Fibroblast of skin of back (primary cell): ENCODE data around the gene KRTAP5-6.
"Not testable (repeated sequence)": the region's sequence is repeated elsewhere in the genome, so short reads cannot be mapped to it uniquely, and the experiment has no call there.

Experiments used
- DNase-seq: peaks from one replicate; pipeline ENCODE4 v3.0.0-alpha.2; 2013

The KRTAP5-6 gene

DNA sequence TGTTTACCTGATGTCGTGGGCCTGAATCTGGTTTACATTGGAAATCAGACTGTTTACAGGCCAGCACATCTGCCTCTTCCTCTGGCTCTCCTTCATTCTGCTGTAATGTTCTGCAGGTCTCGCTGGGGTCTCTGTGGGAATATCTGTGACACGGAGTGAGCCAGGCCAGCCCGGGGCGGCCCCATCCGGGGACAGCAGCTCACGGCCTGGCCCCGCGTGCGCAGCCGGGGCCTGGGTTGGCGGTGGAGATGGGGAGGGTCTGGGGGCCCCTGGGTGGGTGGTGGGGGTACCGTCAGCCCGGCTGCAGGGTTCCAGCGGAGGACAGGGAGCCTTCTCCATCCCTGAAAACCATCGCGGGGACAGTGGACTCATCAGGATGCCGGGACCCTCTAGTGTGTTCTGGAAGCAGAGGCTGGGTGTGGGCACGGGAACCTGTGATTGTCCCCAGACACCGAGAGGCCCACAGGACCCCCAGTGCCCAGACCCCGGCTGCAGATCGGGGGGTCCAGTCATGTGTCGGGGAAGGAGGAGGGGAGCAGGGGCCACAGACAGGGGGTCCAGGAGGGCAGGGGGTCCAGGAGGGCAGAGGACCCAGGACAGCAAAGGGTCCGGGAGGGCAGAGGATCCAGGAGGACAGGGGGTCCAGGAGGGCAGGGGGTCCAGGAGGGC, 13.0 kb upstream of the KRTAP5-6 start:
- not testable (repeated sequence) for DNase-seq

DNA sequence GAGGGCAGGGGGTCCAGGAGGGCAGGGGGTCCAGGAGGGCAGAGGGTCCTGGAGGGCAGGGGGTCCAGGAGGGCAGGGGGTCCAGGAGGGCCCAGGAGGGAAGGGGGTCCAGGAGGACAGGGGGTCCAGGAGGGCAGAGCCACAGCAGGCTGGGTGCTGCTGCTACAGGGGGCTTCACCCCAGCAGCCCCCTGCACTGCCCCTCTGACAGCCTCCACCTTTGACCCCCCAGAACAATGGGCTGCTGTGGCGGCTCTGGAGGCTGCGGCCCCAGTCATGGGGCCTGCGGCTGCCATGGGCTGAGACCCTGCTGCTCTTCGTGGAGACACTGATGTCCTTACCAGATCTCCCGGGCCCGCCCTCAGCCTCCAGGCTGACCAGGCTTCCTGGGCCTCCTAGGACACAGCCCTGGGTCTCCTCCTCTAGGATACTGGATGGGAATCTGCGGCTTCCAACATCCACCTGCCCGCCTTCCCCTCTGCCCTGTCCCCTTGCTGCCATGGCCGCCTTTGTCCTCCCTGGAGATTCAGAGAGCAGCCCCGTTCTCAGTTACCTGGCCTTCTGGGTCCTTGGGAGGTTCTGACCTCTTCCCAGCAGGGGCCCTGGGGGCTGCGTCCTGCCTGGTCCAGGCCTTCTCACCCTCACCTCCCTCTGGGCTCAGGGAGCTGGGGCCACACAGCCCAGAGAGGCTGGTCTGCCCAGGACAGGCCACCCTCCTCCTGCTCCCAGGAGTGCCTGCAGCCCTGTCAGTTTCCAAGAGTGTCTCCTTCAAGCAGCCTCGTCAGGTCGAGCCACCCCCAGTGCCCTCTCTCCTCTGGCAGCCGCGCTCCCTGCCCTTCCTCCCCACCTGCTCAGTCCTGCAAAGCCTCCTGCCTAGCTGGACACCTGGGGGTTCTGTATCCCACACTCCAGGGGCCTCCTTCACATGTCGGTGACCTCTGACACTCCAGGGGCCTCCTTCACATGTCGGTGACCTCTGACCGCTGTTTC, 11.8 kb upstream of the KRTAP5-6 start:
- not testable (repeated sequence) for DNase-seq

DNA sequence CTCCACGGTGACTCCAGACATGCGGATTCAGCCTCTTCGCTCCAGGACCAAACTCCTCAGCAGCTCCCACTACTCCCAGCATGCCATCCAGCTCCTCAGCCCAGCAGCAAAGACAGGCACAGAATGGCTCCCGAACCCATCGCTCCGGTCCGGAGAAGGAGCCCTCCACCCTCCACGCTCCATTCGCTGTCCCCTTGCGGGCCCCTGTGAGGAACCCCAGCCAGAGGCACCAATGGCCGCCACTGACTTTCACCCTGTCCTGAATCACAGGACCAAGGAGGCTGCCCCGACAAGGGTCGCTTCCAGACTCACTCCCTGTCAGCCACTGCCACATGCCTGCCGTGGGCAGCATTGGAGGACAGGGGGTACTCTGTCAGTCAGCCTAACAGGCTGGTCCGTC, 10.8 kb upstream of the KRTAP5-6 start:
- not testable (repeated sequence) for DNase-seq

DNA sequence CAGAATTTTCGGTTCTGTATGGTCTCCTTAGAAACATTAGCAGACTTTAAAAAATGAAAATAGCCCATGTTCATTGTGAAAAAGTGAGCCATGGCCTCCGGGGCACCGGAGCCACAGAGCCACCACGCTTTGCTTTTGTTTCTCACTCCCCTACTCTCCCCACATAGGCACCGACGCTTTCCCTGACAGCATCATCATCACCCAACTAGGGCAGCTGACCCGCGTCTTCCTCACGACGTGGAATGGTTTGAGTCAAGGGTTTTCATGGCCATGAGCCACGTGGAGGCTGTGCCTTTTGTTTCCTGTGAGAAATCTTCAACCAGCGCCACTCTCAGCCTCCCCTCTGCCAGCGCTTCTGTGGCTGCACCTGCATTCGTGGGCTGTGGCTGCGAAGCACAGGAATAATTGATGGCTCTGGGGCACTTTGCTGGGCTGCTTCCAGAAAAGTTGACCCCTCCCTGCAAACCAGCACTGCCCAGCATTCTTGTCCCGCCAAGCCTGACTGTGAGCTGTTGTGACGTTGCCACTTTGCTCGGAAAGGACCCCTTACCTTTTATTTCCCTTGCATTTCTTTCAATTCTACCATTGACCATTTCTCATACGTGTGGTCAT, 8.6 kb upstream of the KRTAP5-6 start:
- not testable (repeated sequence) for DNase-seq

DNA sequence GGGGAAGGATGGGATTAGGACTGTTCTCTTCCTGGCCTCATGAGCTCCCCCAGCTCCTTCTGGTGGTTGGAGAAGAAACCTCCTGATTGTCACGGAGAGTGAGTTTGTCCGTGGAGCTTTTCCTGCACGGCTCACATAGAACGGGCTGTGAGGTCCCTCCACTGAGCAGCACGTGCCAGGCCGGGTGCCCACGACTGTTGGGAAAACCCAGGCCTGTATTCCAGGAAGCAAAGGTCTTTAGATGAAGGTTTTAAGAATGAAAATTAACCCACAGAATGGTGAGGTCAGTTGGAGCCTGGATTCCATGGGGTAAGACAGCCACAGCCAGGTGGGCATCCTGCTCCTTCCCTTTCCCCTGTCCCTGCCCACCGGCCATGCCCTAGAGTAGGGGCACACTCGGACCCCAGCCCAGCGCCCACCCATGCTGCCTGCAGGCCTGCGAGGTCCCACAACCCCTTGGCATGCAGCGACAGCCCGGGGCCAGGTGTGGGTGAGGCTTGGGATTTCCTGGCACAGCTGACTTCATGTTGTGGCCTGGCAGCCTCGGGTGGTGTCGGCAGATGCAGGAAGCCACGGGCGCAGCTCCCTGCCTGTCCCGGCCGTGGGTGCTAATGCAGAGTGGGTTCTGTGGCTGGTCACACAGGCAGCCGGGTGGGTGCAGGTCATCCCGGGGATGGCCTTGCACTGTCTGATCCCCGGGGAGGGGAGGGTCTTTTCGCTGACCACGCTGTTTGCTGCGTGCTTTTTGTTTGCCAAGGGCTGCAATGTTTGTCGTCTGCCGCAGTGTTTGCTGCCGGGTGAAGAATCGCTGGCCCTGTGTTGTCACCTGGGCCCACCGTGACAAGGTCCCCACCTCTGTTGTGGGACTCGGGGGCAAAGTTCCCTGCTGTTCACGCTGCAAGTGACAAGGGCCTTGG, 7.5 kb upstream of the KRTAP5-6 start:
- DNase-seq = not testable (repeated sequence)

DNA sequence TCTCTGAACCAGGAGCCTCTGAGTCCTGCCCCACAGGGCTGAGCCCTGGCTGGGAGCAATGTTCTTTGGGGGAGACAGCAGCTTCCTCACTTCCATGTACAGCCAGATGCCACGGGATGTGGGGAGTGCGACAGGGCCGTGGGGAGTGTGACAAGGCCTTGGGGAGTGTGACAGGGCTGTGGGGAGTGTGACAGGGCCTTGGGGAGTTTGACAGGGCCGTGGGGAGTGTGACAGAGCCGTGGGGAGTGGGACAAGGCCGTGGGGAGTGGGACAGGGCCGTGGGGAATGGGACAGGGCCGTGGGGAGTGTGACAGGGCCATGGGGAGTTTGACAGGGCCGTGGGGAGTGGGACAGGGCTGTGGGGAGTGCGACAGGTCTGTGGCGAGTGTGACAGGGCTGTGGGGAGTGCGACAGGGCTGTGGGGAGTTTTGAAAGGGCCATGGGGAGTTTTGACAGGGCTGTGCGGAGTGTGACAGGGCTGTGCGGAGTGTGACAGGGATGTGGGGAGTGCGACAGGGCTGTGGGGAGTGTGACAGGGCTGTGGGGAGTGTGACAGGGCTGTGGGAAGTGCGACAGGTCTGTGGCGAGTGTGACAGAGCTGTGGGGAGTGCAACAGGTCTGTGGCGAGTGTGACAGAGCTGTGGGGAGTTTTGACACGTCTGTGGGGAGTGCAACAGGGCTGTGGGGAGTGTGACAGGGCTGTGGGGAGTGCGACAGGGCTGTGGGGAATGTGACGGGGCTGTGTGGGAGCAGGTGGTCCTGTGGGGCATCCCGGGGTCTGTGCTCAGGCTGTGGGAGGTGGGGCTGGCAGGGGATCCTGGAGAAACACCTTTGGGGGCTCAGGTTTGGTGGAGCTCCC, 6.6 kb upstream of the KRTAP5-6 start:
- no peak for DNase-seq

DNA sequence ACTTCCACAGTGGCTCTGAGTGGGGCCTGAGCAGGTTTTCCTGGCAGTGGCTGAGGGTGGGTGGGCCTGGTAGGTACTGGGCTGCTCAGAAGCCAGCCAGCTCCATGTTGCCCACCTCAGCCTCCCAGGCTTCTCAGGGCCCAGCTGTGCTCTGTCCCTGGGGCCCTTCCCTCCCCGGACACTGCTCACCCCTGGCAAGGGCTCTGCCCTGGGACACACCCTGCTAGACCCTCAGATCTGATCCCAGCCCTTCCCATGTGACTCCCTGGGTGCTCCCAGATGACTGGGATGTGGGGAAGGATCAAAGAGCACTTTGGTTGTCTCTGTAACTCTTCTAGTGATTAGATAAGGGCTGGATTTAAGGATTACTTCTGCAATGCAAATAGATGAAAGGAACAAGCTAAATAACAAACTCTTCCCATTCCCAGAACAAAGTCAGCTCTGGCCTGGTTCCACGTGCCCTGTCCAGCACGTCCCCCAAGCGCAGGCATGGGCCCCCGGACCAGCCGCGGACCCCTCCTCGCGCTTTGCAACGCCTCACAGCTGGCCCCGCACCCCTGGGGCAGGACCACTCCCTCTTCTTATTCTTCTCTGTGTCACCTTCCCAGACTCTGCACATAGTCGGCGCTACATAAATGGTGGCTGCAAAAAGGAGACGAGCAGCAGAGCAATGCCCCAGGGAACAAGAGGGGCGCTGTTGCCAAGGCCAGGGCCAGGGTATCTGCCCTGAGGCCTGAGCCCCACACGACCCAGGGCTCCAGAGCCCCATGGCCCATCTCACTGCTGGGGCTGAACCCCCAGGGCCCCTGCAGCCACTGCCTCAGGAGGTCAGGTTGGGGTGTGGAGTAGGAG, 5.7 kb upstream of the KRTAP5-6 start:
- no peak for DNase-seq

DNA sequence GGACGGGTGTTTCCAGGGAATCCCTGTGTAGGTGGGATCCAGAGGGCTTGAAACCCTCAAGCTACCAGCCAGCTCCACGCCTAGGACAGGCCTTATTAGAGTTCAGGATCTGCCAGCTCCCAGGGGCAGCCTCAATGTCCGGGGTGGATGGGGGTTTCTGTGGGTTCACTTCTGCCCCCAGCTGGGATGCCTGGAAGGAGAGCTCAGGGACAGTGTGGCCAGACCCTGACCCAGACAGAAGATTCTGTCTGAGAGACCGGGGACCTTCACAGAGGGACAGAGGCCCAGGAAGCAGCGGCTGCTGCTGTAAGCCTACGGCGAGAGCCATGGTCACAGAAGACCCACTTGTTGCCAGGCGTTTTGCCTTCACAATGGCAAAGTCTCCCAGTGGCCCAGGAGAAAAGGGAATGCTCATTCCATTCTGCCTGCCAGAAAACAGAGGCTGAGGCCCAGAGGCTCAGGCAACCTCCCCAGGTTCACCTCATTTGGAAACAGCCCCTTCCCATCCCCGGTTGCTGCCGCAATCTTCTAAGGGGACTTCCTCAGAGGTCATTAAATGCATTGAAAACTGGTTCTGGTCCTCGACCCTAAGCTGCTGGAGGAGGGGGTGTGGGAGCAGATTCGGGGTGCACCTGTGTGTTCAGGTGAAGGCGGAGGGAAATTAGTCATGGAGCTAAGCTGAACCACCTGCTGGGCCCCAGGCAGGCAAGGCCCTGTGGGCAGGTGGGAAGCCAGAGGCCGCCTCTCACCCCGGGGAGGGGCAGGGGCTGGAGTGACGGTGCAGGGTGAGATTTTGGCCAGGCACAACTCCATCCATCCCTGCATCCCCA, 4.9 kb upstream of the KRTAP5-6 start:
- DNase-seq = no peak

DNA sequence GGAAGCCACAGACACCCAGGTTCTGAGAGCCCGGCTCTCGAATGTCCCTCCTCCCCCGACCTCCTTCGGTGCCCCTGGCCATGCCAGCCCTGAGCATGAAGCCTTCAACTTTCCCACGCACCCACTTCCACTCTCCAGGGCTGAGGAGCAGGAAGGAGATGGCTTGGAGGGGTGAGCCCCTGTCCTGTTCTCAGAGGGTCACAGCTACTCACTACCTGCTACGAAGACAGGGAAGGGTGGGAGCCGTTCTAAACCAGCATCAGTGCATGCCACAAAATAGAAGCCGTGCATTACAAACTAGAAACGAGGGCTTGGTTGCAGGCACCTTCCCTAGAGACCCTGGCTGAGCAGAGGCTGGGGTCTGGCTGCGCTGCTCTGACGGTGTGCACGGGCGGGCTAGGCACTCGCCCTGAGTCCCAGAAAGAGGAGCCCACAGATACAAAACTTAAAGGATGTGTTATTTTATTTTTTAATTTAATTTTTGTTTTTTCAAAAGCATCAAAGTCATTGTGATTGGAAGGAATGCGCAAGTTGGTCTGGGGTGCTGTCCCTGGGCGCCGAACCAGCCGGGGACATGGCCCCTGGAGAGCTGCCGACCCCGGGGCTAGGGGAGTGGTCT, 4.2 kb upstream of the KRTAP5-6 start:
- DNase-seq = no peak

DNA sequence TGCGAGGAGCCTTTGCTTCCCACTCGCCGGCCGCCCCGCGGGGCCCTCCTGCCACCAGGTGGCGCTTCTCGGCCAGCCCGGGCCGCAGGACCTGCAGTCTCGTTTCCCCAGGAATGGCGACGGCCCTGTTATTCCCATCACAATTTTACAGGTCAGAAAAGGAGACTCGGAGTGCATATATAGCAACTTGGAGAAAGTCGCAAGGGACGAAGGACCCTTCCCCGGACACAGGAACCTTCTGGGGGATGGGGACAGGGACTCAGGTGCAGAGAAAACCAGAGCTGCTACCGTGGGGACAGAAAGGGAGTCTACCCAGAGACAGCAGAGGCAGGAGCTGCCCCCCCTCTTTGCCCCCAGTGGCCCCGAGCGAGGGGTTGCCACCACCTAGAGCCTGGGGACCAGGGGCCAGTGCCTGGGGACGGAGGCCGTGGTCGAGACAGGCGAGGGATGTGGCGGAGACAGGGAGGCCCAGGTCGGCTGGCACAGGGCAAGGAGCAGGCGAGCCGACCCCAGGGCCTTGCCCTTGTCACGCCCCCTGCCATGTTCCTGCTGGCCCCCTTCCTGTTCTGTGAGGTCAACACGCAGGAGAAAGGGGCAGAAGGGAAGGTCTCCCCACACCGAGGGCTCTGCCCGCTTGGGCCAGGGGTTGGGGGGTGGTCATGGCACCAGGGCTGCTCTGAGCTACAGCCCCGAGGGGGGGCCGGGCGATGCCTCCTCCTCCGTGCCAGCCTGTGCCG, 3.5 kb upstream of the KRTAP5-6 start:
- peak; percentile 69 for DNase-seq

DNA sequence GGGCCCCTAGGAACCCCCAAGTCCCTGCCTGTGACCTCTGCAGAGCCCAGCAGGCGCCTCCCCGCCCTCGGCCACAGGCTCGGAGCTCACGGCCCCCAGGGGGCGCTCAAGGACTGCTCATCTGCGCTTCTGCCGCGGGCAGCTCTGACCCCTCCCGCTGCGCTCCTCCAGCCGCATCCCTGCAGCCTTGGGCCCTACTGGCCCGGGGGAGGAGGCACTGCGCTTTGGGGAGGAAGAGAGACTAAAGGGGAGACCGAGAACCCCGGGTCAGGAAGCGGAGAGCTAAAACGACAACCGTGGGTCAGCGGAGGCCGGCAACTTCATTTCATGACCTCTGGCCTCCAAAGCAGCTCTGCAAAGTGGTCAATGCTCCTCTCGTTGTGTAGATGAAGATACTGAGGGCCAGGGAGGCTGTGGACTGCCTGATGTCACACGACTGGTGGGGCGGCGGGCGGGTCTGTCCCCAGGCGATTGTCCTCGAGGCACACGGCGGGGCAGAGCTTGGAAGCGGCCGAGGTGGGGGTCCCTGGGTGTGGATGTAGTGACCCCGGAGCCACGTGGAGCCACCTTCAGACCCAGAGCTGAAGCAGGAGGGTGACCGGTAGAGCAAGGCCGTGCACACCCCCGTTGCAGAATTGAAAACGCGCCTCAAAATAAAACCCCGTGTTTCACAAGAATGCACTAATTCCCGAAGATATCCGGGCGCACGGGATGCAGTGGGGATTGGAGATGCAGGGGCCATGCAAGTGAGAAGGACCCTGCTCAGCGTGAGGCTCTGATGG, 2.7 kb upstream of the KRTAP5-6 start:
- peak; percentile 71 for DNase-seq

DNA sequence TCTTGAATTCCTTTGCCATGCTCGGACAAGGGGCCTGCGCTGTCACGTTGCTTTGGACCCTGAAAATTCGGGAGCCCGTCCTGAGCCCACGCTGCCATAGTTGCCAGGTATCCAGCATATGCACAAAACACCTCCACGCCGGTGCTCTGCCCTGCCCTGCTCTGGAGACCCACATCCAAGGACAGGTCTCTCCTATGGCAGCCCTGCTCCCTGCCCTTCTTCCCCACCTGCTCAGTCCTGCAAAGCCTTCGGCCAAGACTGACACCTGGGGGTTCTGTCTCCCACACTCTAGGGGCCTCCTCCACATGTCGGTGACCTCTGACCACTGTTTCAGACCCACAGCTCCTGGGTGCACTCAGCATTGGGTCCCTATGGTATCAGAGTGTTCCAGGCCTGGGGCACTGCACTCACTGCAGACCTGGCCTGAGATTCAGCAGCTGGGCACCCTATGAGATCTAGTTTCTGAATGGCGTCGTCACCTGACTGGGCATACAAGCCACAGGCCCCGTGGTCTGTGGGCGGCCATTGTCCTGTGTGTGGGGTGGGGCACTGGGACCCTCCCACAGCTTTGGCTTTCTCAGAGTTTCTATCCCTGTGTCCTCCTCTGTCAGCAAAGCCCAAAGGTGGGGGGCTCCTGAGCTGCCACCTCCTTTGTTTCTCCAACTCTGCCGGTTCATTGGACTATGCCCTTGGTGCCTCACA, 2.0 kb upstream of the KRTAP5-6 start:
- DNase-seq = no peak

DNA sequence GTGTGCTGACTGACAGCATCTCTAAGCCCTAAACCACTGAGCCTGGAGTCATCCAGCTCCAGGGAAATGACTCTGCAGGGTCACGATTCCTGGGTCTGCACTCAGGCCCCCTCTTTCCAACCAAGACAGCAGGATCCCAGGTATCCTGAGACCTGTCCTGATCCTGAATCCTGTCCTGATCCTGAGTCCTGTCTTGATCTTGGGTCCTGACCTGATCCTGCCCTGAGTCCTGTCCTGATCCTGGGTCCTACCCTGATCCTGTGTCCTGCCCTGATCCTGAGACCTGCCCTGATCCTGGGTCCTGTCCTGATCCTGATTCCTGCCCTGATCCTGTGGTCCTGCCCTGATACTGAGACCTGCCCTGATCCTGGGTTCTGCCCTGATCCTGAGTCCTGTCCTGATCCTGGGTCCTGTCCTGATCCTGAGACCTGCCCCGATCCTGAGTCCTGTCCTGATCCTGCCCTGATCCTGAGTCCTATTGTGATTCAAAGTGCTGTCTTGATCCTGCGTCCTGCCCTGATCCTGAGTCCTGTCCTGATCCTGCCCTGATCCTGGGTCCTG, 1.4 kb upstream of the KRTAP5-6 start:
- no peak for DNase-seq

DNA sequence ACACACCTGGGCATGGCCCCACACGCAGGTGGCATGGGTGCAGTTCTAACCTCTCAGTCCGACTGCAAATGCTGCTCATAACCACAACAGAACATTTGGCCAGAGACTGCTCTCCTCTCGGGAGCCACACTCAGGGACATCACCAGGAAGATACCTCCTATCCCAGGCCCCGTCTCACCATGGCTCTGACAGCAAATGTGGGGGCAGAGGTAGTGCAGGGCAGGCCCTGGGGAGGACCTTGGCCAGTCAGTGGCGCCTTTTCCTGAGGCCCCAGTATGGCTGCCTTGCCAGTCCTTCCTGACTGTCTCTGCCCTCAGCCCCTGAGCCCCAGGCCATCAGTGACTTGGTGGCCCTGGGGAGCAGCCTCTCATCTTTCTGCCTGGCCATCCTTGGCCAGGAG, 2.8 kb downstream of the KRTAP5-6 start:
- no peak for DNase-seq

DNA sequence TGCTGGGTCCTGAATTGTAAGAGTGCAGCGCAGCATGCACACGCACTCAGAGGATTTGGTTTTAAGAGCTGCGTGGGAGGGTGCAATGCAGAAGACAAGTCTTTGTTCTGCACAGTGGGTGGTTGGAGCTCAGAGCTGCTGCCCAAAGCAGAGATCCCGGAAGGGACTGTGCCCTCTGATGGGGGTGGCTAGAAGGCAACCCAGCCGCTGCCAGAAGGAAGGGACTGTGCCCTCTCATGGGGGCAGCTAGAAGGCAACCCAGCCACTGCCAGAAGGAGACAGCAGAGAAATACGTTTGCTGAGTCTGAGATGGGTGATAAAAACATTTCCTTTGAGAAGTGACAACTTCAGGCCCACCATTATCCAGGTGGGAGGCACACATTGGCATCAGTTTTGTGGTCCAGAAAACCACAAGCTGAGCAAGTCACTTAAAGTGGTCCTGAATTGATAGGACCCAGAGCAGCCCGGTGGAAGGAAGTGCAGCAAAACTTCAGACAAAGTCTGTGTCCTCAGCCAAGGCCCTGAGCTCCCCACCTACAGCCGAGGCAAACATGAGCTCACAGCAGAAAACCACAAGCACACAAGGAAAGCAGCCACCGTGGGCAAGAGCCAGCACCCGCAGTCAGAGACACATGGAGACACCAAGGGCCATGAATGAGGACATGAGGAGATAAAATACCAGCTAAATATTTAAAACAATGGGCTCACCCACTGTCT, 4.3 kb downstream of the KRTAP5-6 start:
- DNase-seq = no peak

DNA sequence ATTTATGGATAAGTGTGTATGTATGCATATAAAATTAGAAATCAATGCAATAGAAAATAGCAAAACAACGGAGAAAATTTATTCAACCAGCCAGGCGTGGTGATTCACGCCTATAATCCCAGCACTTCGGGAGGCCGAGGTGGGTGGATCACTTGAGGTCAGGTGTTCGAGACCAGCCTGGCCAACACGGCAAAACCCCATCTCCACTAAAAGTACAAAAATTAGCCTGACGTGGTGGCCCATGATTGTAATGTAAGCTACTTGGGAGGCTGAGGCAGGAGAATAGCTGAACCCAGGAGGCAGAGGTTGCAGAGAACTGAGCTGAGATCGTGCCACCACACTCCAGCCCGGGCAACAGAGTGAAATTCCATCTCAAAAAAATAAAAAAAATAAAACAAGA, 5.5 kb downstream of the KRTAP5-6 start:
- DNase-seq = no peak
